GM20000 (cell line): Measurements from ENCODE around the gene TMPRSS3.

Experiments
- DNase-seq: peaks from one replicate; pipeline ENCODE4 v3.0.0; 2012; ENCODE audit warnings: low spot score
- TF ChIP-seq, protein P1 (sequence below): IDR thresholded peaks from 2 replicates; pipeline ENCODE4 v1.5.1; 2012; ENCODE audit warnings: mild to moderate bottlenecking, control low read depth; ENCODE audit errors: extremely low read depth, missing control alignments

The TMPRSS3 gene

DNA sequence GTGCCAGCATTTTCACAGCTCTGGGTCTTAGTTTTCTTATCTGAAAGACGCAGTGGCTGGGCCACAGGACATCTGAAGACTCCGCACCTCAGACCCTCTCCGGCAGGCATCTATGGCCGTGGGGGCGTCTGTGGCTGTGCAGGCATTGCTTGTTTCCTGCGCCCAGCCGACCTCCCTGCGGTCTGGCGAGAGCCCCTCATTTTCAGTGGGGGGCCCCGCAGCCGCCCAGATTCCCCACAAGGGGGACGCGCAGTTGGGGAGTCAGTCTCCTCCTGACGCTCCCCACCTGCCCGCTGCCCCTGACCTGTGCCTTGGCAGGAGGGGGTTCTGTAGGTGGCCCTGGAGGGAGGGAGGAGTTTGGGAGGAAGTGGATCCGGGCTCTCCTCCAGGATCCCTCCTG, 26.0 kb downstream of the TMPRSS3 start:
- TF ChIP-seq, protein P1, sequence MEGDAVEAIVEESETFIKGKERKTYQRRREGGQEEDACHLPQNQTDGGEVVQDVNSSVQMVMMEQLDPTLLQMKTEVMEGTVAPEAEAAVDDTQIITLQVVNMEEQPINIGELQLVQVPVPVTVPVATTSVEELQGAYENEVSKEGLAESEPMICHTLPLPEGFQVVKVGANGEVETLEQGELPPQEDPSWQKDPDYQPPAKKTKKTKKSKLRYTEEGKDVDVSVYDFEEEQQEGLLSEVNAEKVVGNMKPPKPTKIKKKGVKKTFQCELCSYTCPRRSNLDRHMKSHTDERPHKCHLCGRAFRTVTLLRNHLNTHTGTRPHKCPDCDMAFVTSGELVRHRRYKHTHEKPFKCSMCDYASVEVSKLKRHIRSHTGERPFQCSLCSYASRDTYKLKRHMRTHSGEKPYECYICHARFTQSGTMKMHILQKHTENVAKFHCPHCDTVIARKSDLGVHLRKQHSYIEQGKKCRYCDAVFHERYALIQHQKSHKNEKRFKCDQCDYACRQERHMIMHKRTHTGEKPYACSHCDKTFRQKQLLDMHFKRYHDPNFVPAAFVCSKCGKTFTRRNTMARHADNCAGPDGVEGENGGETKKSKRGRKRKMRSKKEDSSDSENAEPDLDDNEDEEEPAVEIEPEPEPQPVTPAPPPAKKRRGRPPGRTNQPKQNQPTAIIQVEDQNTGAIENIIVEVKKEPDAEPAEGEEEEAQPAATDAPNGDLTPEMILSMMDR = no peak
- DNase-seq = no peak

DNA sequence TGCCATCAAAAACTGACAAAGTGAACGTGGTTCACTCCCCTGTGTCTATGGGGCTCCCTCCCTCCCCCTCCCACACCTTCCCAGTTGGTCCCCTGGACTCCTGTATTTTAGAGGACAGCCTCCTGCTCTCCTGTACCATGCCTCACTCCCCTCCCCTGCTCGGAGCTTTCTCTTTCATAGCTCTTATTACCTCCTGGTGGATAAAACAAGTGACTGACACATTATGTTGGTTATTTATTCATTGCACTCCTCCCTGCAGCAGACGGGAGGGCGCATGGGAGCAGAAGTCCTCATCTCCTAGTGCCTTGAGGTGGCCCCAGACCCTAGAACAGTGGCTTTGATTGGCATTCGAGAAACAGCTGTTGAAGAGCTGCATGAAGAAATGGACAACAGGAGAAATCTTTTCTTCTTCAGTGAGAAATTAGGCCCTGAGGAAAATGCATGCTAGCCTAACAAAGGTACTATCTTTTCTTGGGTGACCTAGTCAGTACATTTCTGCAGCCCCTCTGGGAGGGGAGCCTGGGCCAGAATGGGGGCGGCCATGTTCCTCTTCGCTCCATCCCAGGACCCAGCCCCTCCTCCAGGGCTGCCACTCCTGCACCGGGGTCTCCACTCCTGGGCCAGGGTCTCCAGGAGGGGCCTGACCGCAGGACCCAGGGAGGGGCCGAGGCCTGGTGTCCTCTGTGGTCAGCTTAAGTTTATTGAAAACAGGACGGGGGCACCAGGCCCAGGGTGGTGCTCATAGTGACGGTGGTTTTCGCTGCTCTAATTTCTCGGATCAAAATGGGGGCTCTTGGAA, 28.3 kb downstream of the TMPRSS3 start:
- no peak for DNase-seq
- TF ChIP-seq, protein P1 = no peak

DNA sequence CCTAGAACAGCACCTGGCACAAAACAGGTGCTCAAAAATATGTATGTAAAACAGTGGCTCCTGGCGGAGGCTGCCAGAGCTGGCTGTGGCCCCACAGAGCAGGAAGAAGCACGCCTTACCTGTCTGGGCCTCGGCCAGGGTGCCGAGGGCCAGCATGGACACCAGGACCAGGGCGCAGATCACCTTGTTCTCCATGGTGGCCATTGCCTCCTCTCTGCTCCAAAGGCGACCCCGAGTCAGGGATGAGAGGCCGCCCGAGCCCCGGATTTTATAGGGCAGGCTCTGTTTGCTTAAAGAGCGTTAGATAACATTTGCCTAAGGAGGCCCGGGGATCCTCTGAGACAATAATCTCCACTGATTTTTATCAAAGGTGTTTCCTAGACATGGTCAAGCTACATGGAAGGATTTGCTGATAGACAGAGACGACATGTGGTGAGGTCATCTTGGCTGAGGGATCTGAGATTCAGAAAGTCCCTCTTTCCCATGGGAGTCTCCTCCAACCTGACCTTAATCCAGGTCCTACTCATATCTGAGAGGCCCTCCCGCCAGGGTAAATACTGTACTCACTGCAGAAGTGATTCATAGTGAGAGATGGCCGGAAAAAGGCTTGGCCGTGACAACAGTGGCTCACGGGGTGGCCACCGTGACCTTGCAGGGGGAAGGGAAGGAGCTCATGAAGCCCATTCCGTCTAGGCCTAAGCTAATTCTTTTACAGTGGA, 29.4 kb downstream of the TMPRSS3 start, which contains the start of gene TFF1:
TFF1 (minus strand) TSS at position 244 of the 719 bp plus-strand sequence; CDS start at position 204, 40 bp downstream.
- no peak for DNase-seq
- TF ChIP-seq, protein P1 = no peak

DNA sequence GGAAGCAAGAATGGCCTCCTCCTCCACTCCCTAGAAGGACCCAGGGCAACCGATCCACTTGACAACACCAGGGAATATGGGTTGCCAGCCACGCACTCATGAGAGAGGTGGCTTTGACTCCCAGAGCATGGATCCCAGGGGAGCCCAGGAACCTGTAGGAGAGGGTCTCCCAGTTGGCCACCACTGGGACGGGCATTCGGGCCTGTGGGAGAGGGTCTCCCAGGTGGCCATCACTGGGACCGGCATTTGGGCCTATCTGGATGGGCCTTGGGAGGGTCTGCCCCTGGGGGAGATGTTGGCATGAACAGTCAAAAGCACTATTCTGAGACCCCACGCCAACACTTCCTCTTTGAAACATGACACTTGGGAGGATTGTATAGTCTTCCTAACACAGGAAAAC, 30.1 kb downstream of the TMPRSS3 start:
- no peak for DNase-seq
- TF ChIP-seq, protein P1 = no peak

DNA sequence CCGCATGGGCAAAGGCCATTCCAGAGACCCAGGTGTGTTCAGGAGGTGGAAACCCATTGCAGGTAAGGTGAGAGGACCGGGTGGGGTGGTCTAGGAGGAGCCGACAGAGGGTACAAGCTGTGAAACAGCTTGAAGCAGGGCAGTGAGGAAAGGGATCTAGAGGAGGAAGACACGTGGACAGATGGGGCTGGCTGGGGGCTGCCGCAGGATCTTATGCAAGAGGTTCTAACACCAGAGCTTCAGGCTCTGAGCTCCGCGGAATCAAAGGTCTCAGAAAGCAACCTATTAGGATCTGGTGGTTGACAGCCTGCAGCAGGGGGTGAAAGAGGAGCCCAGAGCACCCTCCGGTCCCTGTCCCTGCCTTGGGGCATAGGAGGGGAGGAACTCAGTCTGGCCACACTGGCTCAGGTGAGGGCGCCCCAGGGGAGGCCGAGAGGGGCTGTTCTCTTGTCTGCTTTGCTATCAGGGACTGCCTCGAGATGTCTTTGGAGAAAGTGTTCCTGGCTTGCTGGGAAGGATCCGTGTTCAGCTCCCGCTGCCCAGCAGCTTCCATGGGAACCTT, 31.5 kb downstream of the TMPRSS3 start:
- TF ChIP-seq, protein P1 = no peak
- DNase-seq = no peak

DNA sequence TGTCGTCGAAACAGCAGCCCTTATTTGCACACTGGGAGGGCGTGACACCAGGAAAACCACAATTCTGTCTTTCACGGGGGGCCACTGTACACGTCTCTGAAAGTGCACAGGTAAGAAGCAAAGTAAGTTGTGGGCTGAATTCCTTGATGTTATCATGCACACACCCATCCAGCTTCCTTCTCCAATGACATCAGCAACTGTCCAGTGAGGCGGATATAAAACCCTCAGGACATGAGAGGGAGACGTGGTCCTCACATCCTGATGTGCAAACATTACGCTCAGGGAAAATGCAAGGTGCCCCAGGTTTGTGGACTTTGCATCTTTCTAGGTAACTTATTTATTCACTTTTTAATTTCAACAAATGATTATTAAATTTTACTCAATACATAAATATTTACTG, 32.5 kb downstream of the TMPRSS3 start:
- TF ChIP-seq, protein P1 = no peak
- DNase-seq = no peak

DNA sequence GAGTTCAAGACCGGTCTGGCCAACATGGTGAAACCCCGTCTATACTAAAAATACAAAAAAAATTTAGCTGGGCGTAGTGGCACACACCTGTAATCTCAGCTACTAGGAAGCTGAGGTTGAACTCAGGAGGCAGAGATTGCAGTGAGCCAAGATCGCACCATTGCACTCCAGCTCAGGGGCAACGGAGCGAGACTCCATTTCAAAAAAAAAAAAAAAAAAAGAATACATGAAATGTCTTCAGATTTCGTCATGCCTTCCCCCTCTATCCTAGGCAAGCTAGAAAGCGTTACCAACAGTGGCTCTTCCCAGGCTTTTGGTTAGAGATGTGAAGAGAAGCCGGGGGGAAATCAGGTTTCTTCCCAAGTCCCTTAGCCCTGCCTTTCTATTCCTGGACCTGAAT, 33.2 kb downstream of the TMPRSS3 start:
- DNase-seq = no peak
- TF ChIP-seq, protein P1 = no peak
